ENCODE data around the gene PLOD1. TPM values are rescaled to one million over a fixed set of nuclear protein-coding genes. Genes with fewer than 3 reads are reported as not detected.

The PLOD1 gene
- total RNA-seq (2021), result 94.8 and 103 TPM in 2 replicates
- percentile 59 among the genes with signal in this experiment for Bru-seq, nascent RNA
- BruChase-seq, experiment 1, labeled RNA remaining after a 2-hour chase, result percentile 67 among the genes with signal in this experiment
- BruChase-seq, experiment 2, labeled RNA remaining after a 6-hour chase, result percentile 76 among the genes with signal in this experiment
- long read RNA-seq, transcript PLOD1-201 (19 exons, 2,940 nt), result major isoform, 163 of 218 reads
- long read RNA-seq, partial matches to known transcripts, result 36 of 218 reads
- long read RNA-seq, other reads (novel, unspliced or antisense), result 16 of 218 reads

- Histone ChIP-seq H3K36me3 (ENCODE audit: insufficient read depth, low read length, poor library complexity, severe bottlenecking) (no peaks in the 10 kb centered on the region), H3K4me1 (ENCODE audit: insufficient read depth, low read length, poor library complexity, severe bottlenecking) (peaks cover 23% of the 10 kb centered on the region), H3K4me3 (ENCODE audit: low read depth, low read length, poor library complexity, severe bottlenecking) (peak within 1 kb of the TSS; percentile 58), H3K27me3 (replicated peaks; ENCODE audit: insufficient read depth, low read depth, low read length, poor library complexity) (no peaks in the 10 kb centered on the region), H3K27ac (ENCODE audit: low read depth, low read length, poor library complexity, severe bottlenecking) (peak within 1 kb of the TSS; percentile 85), H3K9me3 (ENCODE audit: low read depth, low read length, poor library complexity, severe bottlenecking) (no peaks in the 10 kb centered on the region)
- intact Hi-C loops (cut with micrococcal nuclease; ENCODE audit: unreplicated experiment), result loop anchor here (5.0 kb wide), 1 partner anchor 53 kb away; no protein-coding TSS in a partner anchor
- no TSS peak for BruUV-seq (replicated peaks)
- ChIA-PET POLR2A (ENCODE audit: low non-redundant PET) (interaction anchor here (0.6 kb wide), 1 partner anchor 25 kb away, joined by 3 read pairs; no protein-coding TSS in a partner anchor), CTCF (interaction anchor here (0.6 kb wide), 2 partner anchors 10 to 132 kb away, joined by 3 to 4 read pairs; no protein-coding TSS in a partner anchor)
- TF ChIP-seq CTCF (conservative IDR thresholded peaks at IDR 0.05; ENCODE audit: low read depth, low read length), result no peak
- TF ChIP-seq EZH2 (IDR thresholded peaks at IDR 0.05; ENCODE audit: borderline replicate concordance, low read depth, low read length, poor library complexity, severe bottlenecking), result no peak
- DNase-seq (ENCODE audit: low spot score), result peak; percentile 92
Measured at GRCh38 chr1:11934302-11935056, at the start of gene PLOD1. TSS of gene PLOD1 (plus strand) at chr1:11934717. CDS start at chr1:11934780, 63 bp downstream.

DNA sequence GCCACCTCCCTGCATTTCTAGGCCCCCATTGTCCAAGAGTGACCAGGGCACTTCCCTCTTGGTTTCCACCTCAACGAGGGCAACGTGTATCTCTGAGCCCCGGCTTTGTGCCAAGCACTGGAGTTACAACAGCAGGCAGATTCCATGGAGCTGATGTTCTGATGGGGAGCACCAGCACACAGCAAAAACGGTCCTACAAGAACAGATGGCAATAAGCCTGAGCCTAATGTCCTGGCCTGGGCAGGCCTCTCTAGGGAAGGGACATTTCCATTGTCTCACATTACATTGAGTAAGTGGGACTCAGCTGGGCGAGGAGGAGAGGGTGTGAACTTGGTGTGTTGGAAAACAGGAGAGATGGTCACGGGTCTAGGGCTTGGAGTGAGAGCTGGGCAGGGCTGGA, 48.6 kb upstream of the PLOD1 start:
- no peak overlapping the region for H3K27ac ChIP-seq (ENCODE audit: low read depth, low read length, poor library complexity, severe bottlenecking)
- ChIA-PET POLR2A (ENCODE audit: low non-redundant PET) (no interaction called here), CTCF (no interaction called here)
- no peak overlapping the region for H3K4me3 ChIP-seq (ENCODE audit: low read depth, low read length, poor library complexity, severe bottlenecking)
- H3K4me1 ChIP-seq (ENCODE audit: insufficient read depth, low read length, poor library complexity, severe bottlenecking), result no peaks in the 10 kb centered on the region
- H3K27me3 ChIP-seq (replicated peaks; ENCODE audit: insufficient read depth, low read depth, low read length, poor library complexity), result peaks cover 4% of the 10 kb centered on the region
- no peaks in the 10 kb centered on the region for H3K36me3 ChIP-seq (ENCODE audit: insufficient read depth, low read length, poor library complexity, severe bottlenecking)
- intact Hi-C loops (cut with micrococcal nuclease; ENCODE audit: unreplicated experiment), result no loop called here
- no peak for DNase-seq (ENCODE audit: low spot score)
- TF ChIP-seq EZH2 (IDR thresholded peaks at IDR 0.05; ENCODE audit: borderline replicate concordance, low read depth, low read length, poor library complexity, severe bottlenecking) (no peak), CTCF (conservative IDR thresholded peaks at IDR 0.05; ENCODE audit: low read depth, low read length) (no peak)
- no peaks in the 10 kb centered on the region for H3K9me3 ChIP-seq (ENCODE audit: low read depth, low read length, poor library complexity, severe bottlenecking)
- BruUV-seq (replicated peaks), result no TSS peak

DNA sequence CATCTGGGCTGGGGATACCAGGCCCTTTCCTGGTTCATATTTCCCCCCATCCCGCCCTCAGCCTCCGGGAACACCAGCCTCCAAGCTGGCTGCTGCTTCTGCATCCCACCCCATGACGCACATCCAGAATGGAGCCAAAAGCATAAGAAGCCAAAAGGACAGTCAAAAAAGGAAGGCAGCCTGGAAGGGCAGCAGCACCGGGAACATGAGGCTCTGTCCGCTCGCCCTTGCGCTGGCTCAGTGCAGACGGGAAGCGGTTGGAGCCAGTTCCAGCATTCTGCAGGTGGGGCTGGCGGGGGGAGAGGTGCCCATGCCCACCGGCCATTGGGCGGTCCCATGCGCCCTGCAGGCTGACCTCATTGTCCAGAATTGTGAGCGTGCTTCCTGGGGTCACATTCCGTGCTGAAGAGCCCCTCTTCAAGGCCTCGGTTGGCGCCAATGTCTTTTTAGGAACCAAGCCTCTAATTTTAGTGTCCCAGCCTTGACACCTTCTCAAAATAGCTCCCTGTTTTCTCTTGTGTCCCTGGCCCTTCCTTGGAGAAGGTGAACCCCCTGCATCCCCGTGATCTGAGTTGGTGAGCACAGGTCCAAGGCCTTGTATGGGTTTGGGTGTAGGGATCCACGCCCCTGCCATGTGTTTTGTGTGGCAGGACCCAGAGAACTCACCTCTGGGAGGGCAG, 47.4 kb upstream of the PLOD1 start:
- Histone ChIP-seq H3K4me3 (ENCODE audit: low read depth, low read length, poor library complexity, severe bottlenecking) (no peak overlapping the region), H3K27ac (ENCODE audit: low read depth, low read length, poor library complexity, severe bottlenecking) (no peak overlapping the region), H3K27me3 (replicated peaks; ENCODE audit: insufficient read depth, low read depth, low read length, poor library complexity) (peaks cover 7% of the 10 kb centered on the region), H3K36me3 (ENCODE audit: insufficient read depth, low read length, poor library complexity, severe bottlenecking) (no peaks in the 10 kb centered on the region), H3K4me1 (ENCODE audit: insufficient read depth, low read length, poor library complexity, severe bottlenecking) (no peaks in the 10 kb centered on the region), H3K9me3 (ENCODE audit: low read depth, low read length, poor library complexity, severe bottlenecking) (no peaks in the 10 kb centered on the region)
- POLR2A ChIA-PET (ENCODE audit: low non-redundant PET), result interaction anchor here (0.6 kb wide), 1 partner anchor 189 kb away, joined by 5 read pairs; no protein-coding TSS in a partner anchor
- no peak for DNase-seq (ENCODE audit: low spot score)
- CTCF ChIA-PET, result no interaction called here
- intact Hi-C loops (cut with micrococcal nuclease; ENCODE audit: unreplicated experiment), result no loop called here
- no peak for TF ChIP-seq EZH2 (IDR thresholded peaks at IDR 0.05; ENCODE audit: borderline replicate concordance, low read depth, low read length, poor library complexity, severe bottlenecking)
- no peak for TF ChIP-seq CTCF (conservative IDR thresholded peaks at IDR 0.05; ENCODE audit: low read depth, low read length)
- BruUV-seq (replicated peaks), result no TSS peak

All from A673 (cell line).